H1 (cell line): Measurements from ENCODE around the gene HMCN2. TPM values are rescaled to one million over a fixed set of nuclear protein-coding genes. Genes with fewer than 3 reads are reported as not detected.

Experiments
- BCL11A ChIP-seq, 2 experiments: IDR thresholded peaks; one replicate each; pipeline ENCODE4 v1.6.1; 2011; ENCODE audit warnings: low read depth in 2 of 2, low read length in 2 of 2, mild to moderate bottlenecking in 2 of 2
- CREB1 ChIP-seq: IDR thresholded peaks from 2 replicates; pipeline ENCODE4 v1.6.1; 2012; ENCODE audit warnings: inconsistent platforms
- EGR1 ChIP-seq: IDR thresholded peaks from 2 replicates; pipeline ENCODE4 v1.6.1; 2011; ENCODE audit warnings: low read depth, low read length, borderline replicate concordance
- POLR2A ChIP-seq, 2 experiments: IDR thresholded peaks; 1 replicate in 1 of 2; 2 replicates in 1 of 2; pipeline ENCODE4 v1.6.1; 2011; ENCODE audit warnings: low read depth in 2 of 2, low read length in 2 of 2, mild to moderate bottlenecking in 2 of 2; ENCODE audit errors: control extremely low read depth in 1 of 2
- RBBP5 ChIP-seq: IDR thresholded peaks from 2 replicates; pipeline ENCODE4 v1.7.1; 2012; ENCODE audit warnings: low read depth, mild to moderate bottlenecking, inconsistent platforms, low read length, moderate library complexity, borderline replicate concordance
- RXRA ChIP-seq: IDR thresholded peaks from 2 replicates; pipeline ENCODE4 v1.6.1; 2011; ENCODE audit warnings: low read depth, mild to moderate bottlenecking, low read length, moderate library complexity; ENCODE audit not compliant: insufficient read depth
- polyA plus RNA-seq, 7 experiments: library from polyadenylated mRNA; depleted of rRNA in 3 of 7; stranded (reverse) in 5 of 7; unstranded in 2 of 7; fragments of >200 nt in 5 of 7; fragments of 200-250 nt in 2 of 7; gene quantifications; 1 replicate in 5 of 7; 2 replicates in 1 of 7; 4 replicates in 1 of 7; pipeline versions ENCODE4 v1.2.1 to v1.2.3, GENCODE V29; 2011 to 2013; ENCODE audit warnings: missing spikeins in 2 of 7, mixed read lengths in 2 of 7
- total RNA-seq: library from RNA; stranded (reverse); fragmentation: NEBNext Ultra II Directional; extraction: Animal tissue kit (Norgen Biotek cat#: 25700); gene quantifications from 2 replicates; pipeline ENCODE4 v1.2.1, GENCODE V29; 2021
- TF ChIP-seq, protein P1 (sequence below): IDR thresholded peaks from 2 replicates; pipeline ENCODE4 v1.6.1; 2011; ENCODE audit warnings: low read depth, mild to moderate bottlenecking, low read length; ENCODE audit not compliant: insufficient read depth

The HMCN2 gene
- total and polyA plus RNA-seq, 2 of the 8 experiments (the other 6 are each of a cell fraction or from before 2014, with no cell fraction given) = 5.0 to 9.1 TPM

DNA sequence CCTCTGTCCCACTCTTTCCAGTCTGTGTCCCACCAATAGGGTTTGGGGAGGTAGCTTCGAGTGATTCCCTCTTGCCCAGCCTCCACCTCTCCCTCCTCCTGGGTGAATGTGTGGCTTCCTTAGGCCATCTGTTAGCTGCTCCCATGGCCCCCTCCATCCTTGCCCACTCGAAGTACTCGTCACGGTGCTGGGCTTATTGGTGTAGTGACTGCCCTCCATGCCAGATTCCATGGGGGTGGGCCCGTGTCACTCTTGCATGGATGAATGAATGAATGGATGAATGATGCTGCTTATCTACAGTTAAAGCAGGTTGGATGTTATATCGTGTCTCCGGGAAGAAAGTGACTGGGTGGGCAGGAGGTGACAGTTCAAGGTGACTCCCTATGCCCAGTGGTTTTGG lies 19.1 kb downstream of the HMCN2 start (continued):
- no peak for TF ChIP-seq BCL11A (IDR thresholded peaks at IDR 0.05; ENCODE audit: low read depth in 2 of 2, low read length in 2 of 2)
- no peak for TF ChIP-seq CREB1
- TF ChIP-seq POLR2A (IDR thresholded peaks at IDR 0.05; ENCODE audit: control extremely low read depth in 1 of 2, low read depth in 2 of 2, low read length in 2 of 2) = no peak
- TF ChIP-seq, protein P1, sequence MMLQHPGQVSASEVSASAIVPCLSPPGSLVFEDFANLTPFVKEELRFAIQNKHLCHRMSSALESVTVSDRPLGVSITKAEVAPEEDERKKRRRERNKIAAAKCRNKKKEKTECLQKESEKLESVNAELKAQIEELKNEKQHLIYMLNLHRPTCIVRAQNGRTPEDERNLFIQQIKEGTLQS = no peak
- no peak for TF ChIP-seq EGR1
- TF ChIP-seq RBBP5 = no peak
- no peak for TF ChIP-seq RXRA
